HG02763 (cell line): ENCODE data around the gene CPED1.

Experiments used
- ATAC-seq: cut with Tn5 transposase; IDR thresholded peaks from one replicate; pipeline ENCODE4 v1.9.1; 2021; ENCODE audit warnings: mild to moderate bottlenecking, moderate library complexity; ENCODE audit not compliant: unreplicated experiment

Gene CPED1

GRCh38 chr7:121331574-121331973, 343.1 kb downstream of the CPED1 start:
- ATAC-seq: no peak

GRCh38 chr7:121334376-121334775, 345.9 kb downstream of the CPED1 start:
- ATAC-seq: no peak

- no peak for ATAC-seq
Observed at GRCh38 chr7:121334875-121335648, 346.6 kb downstream of the CPED1 start.

GRCh38 chr7:121336579-121336978, 348.1 kb downstream of the CPED1 start:
- no peak for ATAC-seq

GRCh38 chr7:121337398-121337797, 348.9 kb downstream of the CPED1 start:
- no peak for ATAC-seq

GRCh38 chr7:121339082-121339481, 350.6 kb downstream of the CPED1 start:
- no peak for ATAC-seq

GRCh38 chr7:121341933-121342332, 353.4 kb downstream of the CPED1 start:
- ATAC-seq: no peak

- ATAC-seq: no peak
Observed at GRCh38 chr7:121342631-121343030, 354.1 kb downstream of the CPED1 start.

GRCh38 chr7:121343302-121343701, 354.8 kb downstream of the CPED1 start:
- no peak for ATAC-seq

GRCh38 chr7:121344093-121344492, 355.6 kb downstream of the CPED1 start:
- ATAC-seq: no peak

- ATAC-seq: no peak
Observed at GRCh38 chr7:121344497-121344896, 356.0 kb downstream of the CPED1 start.
